Endothelial cell of umbilical vein (primary cell): ENCODE data around the gene CCL2. TPM values are rescaled to one million over a fixed set of nuclear protein-coding genes. Genes with fewer than 3 reads are reported as not detected.

Experiments used
- BruUV-seq: library from RNA; stranded (reverse); fragments of 400-500 nt; replicated peaks from 2 replicates; lab custom pipeline; 2021; lab: Mats Ljungman, UMichigan
- CTCF ChIA-PET: fragments of 300-600, 350-600 bp; sonication (Branson Sonifier 250); formaldehyde crosslinking; loops from one replicate; lab custom pipeline; 2021; ENCODE audit warnings: antibody characterized with exemption, inconsistent platforms; lab: Charles Lee
- POLR2A ChIA-PET: fragments of 300-600, 350-600 bp; sonication (Branson Sonifier 250); formaldehyde crosslinking; loops from one replicate; lab custom pipeline; 2021; ENCODE audit warnings: antibody characterized with exemption, inconsistent platforms; lab: Charles Lee
- DNase-seq: peaks from one replicate; pipeline ENCODE4 v3.0.0-alpha.2; 2011; ENCODE audit warnings: low read depth, low spot score
- FAIRE-seq: peaks from 2 replicates; lab custom pipeline; 2011; peaks lifted over from hg19 to GRCh38; lab: Jason Lieb, UNC
- H2AFZ ChIP-seq: 2 replicates; pipeline ENCODE4 v1.6.0; 2012; ENCODE audit warnings: low read depth, low read length, control low read depth, inconsistent platforms
- H3K27ac ChIP-seq: 2 replicates; pipeline ENCODE4 v1.5.1; 2011; ENCODE audit warnings: low read depth, mild to moderate bottlenecking, control low read depth, low read length, moderate library complexity; ENCODE audit not compliant: insufficient read depth
- H3K27me3 ChIP-seq, 2 experiments: 2 replicates each; pipeline versions ENCODE4 v1.6.0 to v1.6.1; 2011; ENCODE audit warnings: low read length in 2 of 2, mixed read lengths in 1 of 2; ENCODE audit not compliant: control insufficient read depth in 2 of 2, insufficient read depth in 2 of 2
- H3K36me3 ChIP-seq, 2 experiments: 2 replicates in 1 of 2; 3 replicates in 1 of 2; pipeline ENCODE4 v1.5.1; 2011; ENCODE audit warnings: low read length in 2 of 2, mild to moderate bottlenecking in 1 of 2, moderate library complexity in 1 of 2; ENCODE audit not compliant: control insufficient read depth in 2 of 2, insufficient read depth in 2 of 2; ENCODE audit errors: extremely low read depth in 1 of 2
- H3K4me1 ChIP-seq: 3 replicates; pipeline ENCODE4 v1.5.1; 2011; ENCODE audit warnings: mild to moderate bottlenecking, low read length; ENCODE audit not compliant: control insufficient read depth, insufficient read depth; ENCODE audit errors: extremely low read depth
- H3K4me2 ChIP-seq: 2 replicates; pipeline ENCODE4 v1.6.1; 2011; ENCODE audit warnings: low read length, control low read depth, mixed read lengths; ENCODE audit not compliant: insufficient read depth
- H3K4me3 ChIP-seq, 3 experiments: fragments of 200-600 bp in 1 of 3; sonication (generic), shearing (Covaris generic) in 1 of 3; replicated peaks in 1 of 3; 2 replicates each; pipeline ENCODE4 v1.5.1; 2011 to 2016; ENCODE audit warnings: control low read depth in 3 of 3, low read length in 3 of 3, mild to moderate bottlenecking in 2 of 3, inconsistent platforms in 1 of 3, low read depth in 1 of 3, moderate library complexity in 1 of 3; ENCODE audit not compliant: insufficient read depth in 1 of 3
- H3K79me2 ChIP-seq: 2 replicates; pipeline ENCODE4 v1.6.0; 2012; ENCODE audit warnings: low read length, inconsistent platforms; ENCODE audit not compliant: control insufficient read depth, insufficient read depth
- H3K9ac ChIP-seq: replicated peaks from 2 replicates; pipeline ENCODE3; 2011; ENCODE audit warnings: low read length, control low read depth; ENCODE audit not compliant: insufficient read depth; ENCODE audit errors: extremely low read depth
- H3K9me1 ChIP-seq: replicated peaks from 3 replicates; pipeline ENCODE4 v1.6.0; 2011; ENCODE audit warnings: mild to moderate bottlenecking, low read length; ENCODE audit not compliant: control insufficient read depth, insufficient read depth; ENCODE audit errors: extremely low read depth
- H3K9me3 ChIP-seq: replicated peaks from 2 replicates; pipeline ENCODE4 v1.5.1; 2012; ENCODE audit warnings: low read length, inconsistent platforms; ENCODE audit not compliant: control insufficient read depth, insufficient read depth
- H4K20me1 ChIP-seq: replicated peaks from 2 replicates; pipeline ENCODE3; 2011; ENCODE audit warnings: mild to moderate bottlenecking, low read length; ENCODE audit not compliant: control insufficient read depth, insufficient read depth; ENCODE audit errors: extremely low read depth
- CTCF ChIP-seq, 2 donors: IDR thresholded peaks; 1 replicate in 1 of 2; 2 replicates in 1 of 2; pipeline ENCODE4 v1.5.1; 2011; ENCODE audit warnings: low read length in 2 of 2, mild to moderate bottlenecking in 2 of 2, moderate library complexity in 2 of 2, control low read depth in 1 of 2, inconsistent platforms in 1 of 2, low read depth in 1 of 2; ENCODE audit not compliant: insufficient read depth in 1 of 2; ENCODE audit errors: extremely low read depth in 1 of 2
- EZH2 ChIP-seq: IDR thresholded peaks from 2 replicates; pipeline ENCODE4 v1.6.1; 2012; ENCODE audit warnings: borderline replicate concordance, low read depth, mild to moderate bottlenecking, moderate library complexity, low read length, inconsistent platforms; ENCODE audit not compliant: severe bottlenecking
- FOS ChIP-seq: IDR thresholded peaks from 2 replicates; pipeline ENCODE4 v1.6.1; 2011; ENCODE audit warnings: mild to moderate bottlenecking, low read length, moderate library complexity, borderline replicate concordance; ENCODE audit not compliant: insufficient read depth
- GATA2 ChIP-seq: IDR thresholded peaks from 2 replicates; pipeline ENCODE4 v1.7.0; 2011; ENCODE audit warnings: low read depth, mild to moderate bottlenecking, moderate library complexity, mixed read lengths, low read length; ENCODE audit not compliant: insufficient read length, insufficient read depth
- JUN ChIP-seq: IDR thresholded peaks from 2 replicates; pipeline ENCODE4 v1.6.1; 2011; ENCODE audit warnings: borderline replicate concordance, low read depth; ENCODE audit not compliant: insufficient read length, insufficient read depth
- MAX ChIP-seq: IDR thresholded peaks from 2 replicates; pipeline ENCODE4 v1.6.1; 2011; ENCODE audit not compliant: insufficient read depth, insufficient read length
- MYC ChIP-seq: IDR thresholded peaks from one replicate; pipeline ENCODE4 v1.6.1; 2011; ENCODE audit warnings: mild to moderate bottlenecking, low read depth, low read length
- POLR2A ChIP-seq: IDR thresholded peaks from 2 replicates; pipeline ENCODE4 v1.6.1; 2012; ENCODE audit warnings: low read depth, mild to moderate bottlenecking, control low read depth, low read length
- POLR2AphosphoS5 ChIP-seq: IDR thresholded peaks from 2 replicates; pipeline ENCODE4 v1.6.1; 2012; ENCODE audit warnings: low read depth, mild to moderate bottlenecking, control low read depth, low read length, moderate library complexity; ENCODE audit not compliant: insufficient read depth
- dilution Hi-C: fragments of 300-500 bp; cut with MboI; formaldehyde crosslinking; loops from one replicate; pipeline ENCODE4 v1.15.0; 2019; ENCODE audit warnings: low sequenced_read_pairs; ENCODE audit not compliant: extremely low pct_ligation_motif_present
- intact Hi-C: fragments of 100-400 bp; cut with micrococcal nuclease; formaldehyde crosslinking; loops from one replicate; pipeline ENCODE4 v1.10.0; 2022
- polyA plus RNA-seq, 4 experiments: library from polyadenylated mRNA; depleted of rRNA in 3 of 4; stranded (reverse) in 3 of 4; unstranded in 1 of 4; fragments of >200 nt; gene quantifications; 2 replicates each; pipeline versions ENCODE4 v1.2.1 to v1.2.3, GENCODE V29; 2011 to 2012; ENCODE audit warnings: missing spikeins in 1 of 4
- total RNA-seq: library from RNA; stranded (reverse); gene quantifications from 2 replicates; pipeline ENCODE4 v1.2.3, GENCODE V29; 2021

The CCL2 gene
- total and polyA plus RNA-seq, 2 donors (not counting 3 experiments of a cell fraction or from before 2014, with no cell fraction given), result 238 to 599 TPM

GRCh38 chr17:34228781-34229180 lies 26.3 kb upstream of the CCL2 start:
- no peak overlapping the region for H3K4me2 ChIP-seq
- no peak overlapping the region for H2AFZ ChIP-seq
- intact Hi-C loops (no loop called here), dilution Hi-C loops (no loop called here)
- CTCF ChIA-PET, result interaction anchor here (1.8 kb wide), 1 partner anchor 28 kb away, joined by 4 read pairs; no protein-coding TSS in a partner anchor
- H4K20me1 ChIP-seq, result no peaks in the 10 kb centered on the region
- POLR2A ChIA-PET, result no interaction called here
- H3K9me1 ChIP-seq, result no peaks in the 10 kb centered on the region
- TF ChIP-seq CTCF (IDR thresholded peaks at IDR 0.05; ENCODE audit: extremely low read depth in 1 of 2, insufficient read depth in 1 of 2, low read depth in 1 of 2, low read length in 2 of 2) (no peak), GATA2 (no peak), POLR2AphosphoS5 (no peak), MYC (no peak), JUN (no peak), POLR2A (no peak), EZH2 (no peak), FOS (no peak), MAX (no peak)
- H3K4me3 ChIP-seq, result no peak overlapping the region
- FAIRE-seq, result no peak
- no peaks in the 10 kb centered on the region for H3K4me1 ChIP-seq
- no TSS peak for BruUV-seq
- no peak overlapping the region for H3K27ac ChIP-seq
- no peaks in the 10 kb centered on the region for H3K79me2 ChIP-seq
- no peaks in the 10 kb centered on the region for H3K36me3 ChIP-seq
- DNase-seq, result no peak
- H3K9me3 ChIP-seq, result no peaks in the 10 kb centered on the region
- no peak overlapping the region for H3K9ac ChIP-seq
- peaks cover 4 to 7% of the 10 kb centered on the region in 2 experiments for H3K27me3 ChIP-seq
